Left renal pelvis (tissue), 4 donors: ENCODE measurements around the gene ANKRD10. TPM values are rescaled to one million over a fixed set of nuclear protein-coding genes. Genes with fewer than 3 reads are reported as not detected.
A peak's percentile ranks its signal among the peaks of the same experiment; 100 is the strongest.

Experiments
- DNase-seq, 4 donors: peaks; one replicate each; pipeline ENCODE4 v3.0.0-alpha.2; 2013; ENCODE audit warnings: low read depth in 4 of 4, low spot score in 3 of 4
- polyA plus RNA-seq, 4 donors: library from polyadenylated mRNA; unstranded; fragments of 120-200 nt; gene quantifications; one replicate each; pipeline ENCODE4 v1.2.1, GENCODE V29; 2013; ENCODE audit not compliant: insufficient read length in 4 of 4

The ANKRD10 gene
- polyA plus RNA-seq, 4 donors = 236 to 381 (median 251) TPM

- DNase-seq = no peak
These were observed 27.1 kb downstream of the ANKRD10 start for GRCh38 chr13:110887597-110888333.

GRCh38 chr13:110886870-110887596 lies 27.8 kb downstream of the ANKRD10 start:
- no peak for DNase-seq

- DNase-seq = no peak
These were observed 28.7 kb downstream of the ANKRD10 start for GRCh38 chr13:110885966-110886869.

GRCh38 chr13:110885516-110885915 lies 29.4 kb downstream of the ANKRD10 start:
- DNase-seq = no peak

GRCh38 chr13:110884517-110884916 lies 30.4 kb downstream of the ANKRD10 start:
- no peak for DNase-seq

GRCh38 chr13:110883542-110883941 lies 31.3 kb downstream of the ANKRD10 start:
- DNase-seq = no peak

- no peak for DNase-seq
These were observed 31.9 kb downstream of the ANKRD10 start for GRCh38 chr13:110882972-110883371.

- DNase-seq = no peak
These were observed 32.8 kb downstream of the ANKRD10 start for GRCh38 chr13:110881839-110882627.

GRCh38 chr13:110880627-110881026 lies 34.2 kb downstream of the ANKRD10 start:
- no peak for DNase-seq

GRCh38 chr13:110879482-110879881 lies 35.4 kb downstream of the ANKRD10 start:
- DNase-seq = no peak

GRCh38 chr13:110877737-110878258 lies 37.1 kb downstream of the ANKRD10 start:
- DNase-seq = no peak

GRCh38 chr13:110876609-110877008 lies 38.3 kb downstream of the ANKRD10 start:
- no peak for DNase-seq

GRCh38 chr13:110875241-110875640 lies 39.6 kb downstream of the ANKRD10 start:
- no peak for DNase-seq

- DNase-seq = peak in 3 of 4 donors; percentile 49 to 57 (median 50)
These were observed 40.3 kb downstream of the ANKRD10 start for GRCh38 chr13:110874508-110874960.

GRCh38 chr13:110873639-110874507 lies 41.0 kb downstream of the ANKRD10 start:
- no peak for DNase-seq

GRCh38 chr13:110872768-110873638 lies 41.9 kb downstream of the ANKRD10 start:
- DNase-seq = no peak

- no peak for DNase-seq
These were observed 42.7 kb downstream of the ANKRD10 start for GRCh38 chr13:110872034-110872767.
